HG03097 (cell line): ENCODE results near the gene CCZ1.
A peak's percentile ranks its signal among the peaks of the same experiment; 100 is the strongest.
"Not testable (repeated sequence)": the region's sequence is repeated elsewhere in the genome, so short reads cannot be mapped to it uniquely, and the experiment has no call there.

Experiments used
- ATAC-seq: cut with Tn5 transposase; IDR thresholded peaks from one replicate; pipeline ENCODE4 v1.9.1; 2021; ENCODE audit not compliant: unreplicated experiment, low FRiP score

Gene CCZ1

GRCh38 chr7:5898480-5899224 lies at the start of gene CCZ1:
TSS of gene CCZ1 (plus strand) at chr7:5898733. CDS start at chr7:5898800, 67 bp downstream.
- ATAC-seq, result peak; percentile 57

GRCh38 chr7:5850944-5851343 lies 47.6 kb upstream of the CCZ1 start:
- ATAC-seq, result no peak

DNA sequence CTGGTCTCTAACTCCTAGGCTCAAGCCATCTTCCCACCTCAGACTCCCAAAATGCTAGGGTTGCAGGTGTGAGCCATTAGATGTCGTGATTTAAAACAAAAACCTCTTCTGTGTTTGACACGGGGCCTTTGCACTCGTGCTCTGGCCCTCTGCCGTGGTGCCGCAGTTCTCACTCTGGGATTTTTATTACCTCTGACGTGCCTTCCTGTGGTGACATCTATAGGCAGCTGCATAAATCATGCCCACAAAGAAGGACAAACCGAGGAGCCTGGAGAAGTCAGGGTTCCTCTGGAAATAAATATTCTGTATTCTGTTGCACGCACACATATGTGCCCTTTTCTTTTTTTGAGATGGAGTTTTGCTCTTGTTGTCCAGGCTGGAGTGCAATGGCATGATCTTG lies 43.8 kb upstream of the CCZ1 start:
- no peak for ATAC-seq

DNA sequence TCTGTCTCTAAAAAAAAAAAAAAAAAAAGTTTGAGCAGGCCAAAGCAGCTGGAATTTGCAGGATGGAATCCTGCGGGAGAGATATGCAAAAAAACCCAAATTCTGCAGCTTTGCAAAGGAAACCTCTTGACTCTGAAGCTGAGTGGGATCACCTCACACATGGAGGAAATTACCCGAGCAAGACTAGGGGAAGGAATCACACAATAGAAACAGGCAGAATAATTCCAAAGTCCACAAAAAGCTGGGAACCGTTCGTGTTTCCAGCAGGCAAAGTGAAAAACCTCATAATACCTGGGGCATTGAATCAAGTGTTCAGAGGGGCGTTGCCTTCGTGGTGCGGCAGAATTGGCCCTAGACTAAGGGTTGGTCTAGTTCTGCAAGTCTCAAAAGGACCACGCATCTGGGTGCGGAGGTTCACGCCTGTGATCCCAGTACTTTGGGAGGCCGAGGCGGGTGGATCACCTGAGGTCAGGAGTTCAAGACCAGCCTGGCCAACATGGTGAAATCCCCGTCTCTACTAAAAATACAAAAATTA lies 41.4 kb upstream of the CCZ1 start:
- not testable (repeated sequence) for ATAC-seq

DNA sequence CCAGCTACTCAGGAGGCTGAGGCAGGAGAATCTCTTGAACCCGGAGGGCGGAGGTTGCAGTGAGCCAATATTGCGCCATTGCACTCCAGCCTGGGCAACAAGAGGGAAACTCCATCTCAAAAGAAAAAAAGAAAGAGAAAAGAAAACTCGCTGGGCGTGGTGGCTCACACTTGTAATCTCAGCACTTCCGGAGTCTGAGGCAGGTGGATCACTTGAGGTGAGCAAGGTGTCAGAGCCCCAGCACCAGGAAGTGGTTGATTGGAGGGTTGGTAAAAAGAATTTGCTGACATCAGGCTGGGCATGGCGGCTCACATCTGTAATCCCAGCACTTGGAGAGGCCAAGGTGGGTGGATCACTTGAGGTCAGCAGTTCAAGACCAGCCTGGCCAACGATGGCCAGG lies 40.0 kb upstream of the CCZ1 start:
- not testable (repeated sequence) for ATAC-seq

GRCh38 chr7:5861281-5861680 lies 37.3 kb upstream of the CCZ1 start:
- not testable (repeated sequence) for ATAC-seq

- ATAC-seq, result not testable (repeated sequence)
Measured at GRCh38 chr7:5862753-5863366, 35.7 kb upstream of the CCZ1 start.

DNA sequence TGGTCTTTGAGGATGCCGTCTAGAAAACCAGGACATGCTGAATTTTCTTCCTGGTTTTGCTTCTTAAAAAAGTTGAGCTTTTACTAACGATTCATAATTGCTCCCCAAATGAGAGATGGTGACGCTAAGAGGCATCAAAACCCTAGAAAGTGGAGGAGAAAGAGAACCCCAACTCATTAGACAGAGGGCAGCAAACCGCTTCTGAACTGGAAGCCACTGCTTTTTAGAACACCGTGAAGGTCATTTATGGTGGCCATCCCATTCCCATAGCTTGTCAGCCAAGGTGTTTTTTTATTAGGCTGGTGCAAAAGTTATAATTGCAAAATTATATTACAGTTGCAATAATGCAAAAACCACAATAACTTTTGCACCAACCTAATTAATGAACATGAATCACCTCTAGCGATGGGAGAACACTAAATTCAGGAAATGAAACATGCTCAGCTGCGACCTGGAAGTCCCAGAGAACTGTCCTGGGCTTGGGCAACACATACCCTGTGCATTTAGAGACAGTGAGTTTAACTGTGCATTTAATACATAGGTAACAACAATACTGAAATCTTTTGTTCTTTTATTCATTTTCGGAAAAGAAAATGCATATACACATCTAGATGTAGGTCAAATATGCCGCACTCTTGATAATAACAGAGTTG lies 33.1 kb upstream of the CCZ1 start:
- ATAC-seq, result not testable (repeated sequence)

DNA sequence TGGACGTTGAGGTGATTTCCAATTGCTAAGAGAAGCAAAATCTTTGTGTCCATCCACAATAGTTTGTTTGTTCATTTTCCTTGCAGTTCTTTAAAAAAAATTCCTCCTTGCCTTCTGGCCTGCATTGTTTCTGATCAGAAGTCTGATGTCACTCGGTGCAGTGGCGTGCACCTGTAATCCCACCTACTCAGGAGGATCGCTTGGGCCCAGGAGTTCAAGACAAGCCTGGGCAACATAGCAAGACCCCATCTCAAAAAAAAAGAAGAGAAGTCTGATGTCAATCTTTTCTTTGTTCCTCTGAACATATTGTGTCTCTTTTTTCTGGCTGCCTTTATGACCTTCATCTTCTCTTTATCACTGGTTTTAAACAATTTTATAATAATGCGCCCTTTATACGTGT lies 31.5 kb upstream of the CCZ1 start:
- no peak for ATAC-seq

DNA sequence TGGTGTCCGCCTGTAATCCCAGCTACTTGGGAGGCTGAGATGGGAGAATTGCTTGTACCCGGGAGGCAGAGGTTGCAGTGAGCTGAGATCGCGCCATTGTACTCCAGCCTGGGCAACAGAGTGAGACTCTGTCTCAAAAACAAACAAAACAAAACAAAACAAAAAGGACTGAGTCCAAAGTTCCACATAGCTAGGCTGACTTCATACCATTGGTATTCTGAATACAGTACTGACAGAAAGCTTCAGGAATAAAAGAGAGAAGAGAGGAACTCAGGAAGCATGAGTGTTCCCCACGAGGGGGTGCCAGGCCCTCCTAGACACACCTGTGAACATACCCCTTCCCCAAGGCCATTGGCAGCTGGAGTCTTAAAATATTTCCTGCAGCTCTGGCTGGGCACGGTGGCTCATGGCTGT lies 29.6 kb upstream of the CCZ1 start:
- not testable (repeated sequence) for ATAC-seq

DNA sequence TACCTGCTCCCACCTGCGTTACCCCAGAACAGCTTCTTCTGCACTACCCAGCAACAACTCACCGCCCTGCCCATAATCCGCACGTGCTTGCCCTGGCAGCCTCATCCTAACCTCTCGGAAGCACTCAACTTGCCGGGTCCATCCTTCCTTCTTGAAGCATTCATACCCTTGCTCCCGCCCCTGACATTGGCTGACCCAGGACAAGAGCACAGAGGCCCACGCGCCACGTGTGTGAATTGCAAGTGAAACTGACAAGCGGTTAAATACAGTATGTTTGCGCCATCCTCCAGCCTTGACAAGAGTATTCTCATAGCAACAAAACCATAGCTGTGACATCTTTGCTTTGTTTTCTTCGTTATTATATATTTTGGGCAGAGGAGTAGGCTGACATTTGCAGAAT lies 28.8 kb upstream of the CCZ1 start:
- ATAC-seq, result no peak

DNA sequence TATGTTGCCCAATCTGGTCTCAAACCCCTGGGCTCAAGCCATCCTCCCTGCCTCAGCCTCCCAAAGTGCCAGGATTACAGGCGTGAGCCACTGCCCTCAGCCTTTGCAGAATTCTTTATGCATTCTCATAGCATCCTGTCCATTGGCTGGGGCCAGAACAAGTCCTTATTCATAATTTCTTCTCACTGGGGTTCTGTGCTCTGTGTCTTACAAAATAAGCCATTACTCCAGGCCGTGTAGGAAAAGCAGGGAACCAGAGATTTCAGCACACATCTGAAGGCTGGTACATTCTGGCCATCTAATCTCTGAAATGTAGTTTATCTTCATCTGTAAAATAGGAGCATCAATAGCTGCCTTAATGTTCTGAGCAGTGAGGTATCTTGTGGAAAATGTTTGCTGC lies 28.2 kb upstream of the CCZ1 start:
- ATAC-seq, result no peak

- ATAC-seq, result no peak
Measured at GRCh38 chr7:5872326-5872725, 26.2 kb upstream of the CCZ1 start.

- ATAC-seq, result not testable (repeated sequence)
Measured at GRCh38 chr7:5879591-5879990, 18.9 kb upstream of the CCZ1 start.

GRCh38 chr7:5880106-5880505 lies 18.4 kb upstream of the CCZ1 start:
- ATAC-seq, result not testable (repeated sequence)

DNA sequence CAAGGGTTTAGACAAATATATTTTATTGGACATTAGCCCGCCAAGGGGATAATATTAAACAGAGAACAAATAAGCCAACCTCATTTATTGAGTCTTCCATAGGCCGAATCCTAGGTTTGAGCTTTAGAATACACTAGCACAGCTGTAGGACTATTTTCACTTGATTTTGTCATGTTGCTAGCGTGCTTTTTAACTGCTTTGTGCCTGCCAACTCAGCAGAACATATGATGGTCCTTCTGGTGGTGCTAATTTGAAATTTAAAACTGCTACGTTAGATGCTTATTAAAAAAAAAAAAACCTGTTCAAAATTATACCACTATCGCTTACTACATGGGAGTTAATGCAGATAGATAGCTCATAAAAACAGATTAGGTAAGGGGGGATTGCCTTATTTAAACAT lies 14.1 kb upstream of the CCZ1 start:
- ATAC-seq, result not testable (repeated sequence)

GRCh38 chr7:5888021-5888420 lies 10.5 kb upstream of the CCZ1 start:
- ATAC-seq, result not testable (repeated sequence)

GRCh38 chr7:5890244-5890643 lies 8.3 kb upstream of the CCZ1 start:
- ATAC-seq, result not testable (repeated sequence)

DNA sequence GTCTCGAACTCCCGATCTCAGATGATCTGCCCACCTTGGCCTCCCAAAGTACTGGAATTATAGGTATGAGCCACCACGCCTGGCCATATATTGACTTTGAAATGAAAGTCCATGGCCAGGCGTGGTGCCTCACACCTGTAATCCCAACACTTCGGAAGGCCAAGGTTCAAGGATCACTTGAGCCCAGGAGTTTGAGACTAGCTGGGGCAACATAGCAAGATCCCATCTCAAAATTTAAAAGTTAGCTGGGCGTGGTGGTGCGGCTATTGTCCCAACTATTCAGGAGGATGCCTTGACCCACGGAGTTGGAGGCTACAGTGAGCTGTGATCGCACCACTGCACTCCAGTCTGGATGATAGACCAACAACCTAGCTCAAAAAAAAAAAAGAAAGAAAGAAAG lies 6.0 kb upstream of the CCZ1 start:
- ATAC-seq, result no peak

- ATAC-seq, result not testable (repeated sequence)
Measured at GRCh38 chr7:5897369-5897919, 1.1 kb upstream of the CCZ1 start.

- ATAC-seq, result not testable (repeated sequence)
Measured at GRCh38 chr7:5903002-5903401, 4.5 kb downstream of the CCZ1 start.
